Fibroblast of skin of scalp (primary cell): ENCODE results near the gene ARL9. TPM values are rescaled to one million over a fixed set of nuclear protein-coding genes. Genes with fewer than 3 reads are reported as not detected.

Source experiments
- DNase-seq: peaks from one replicate; pipeline ENCODE4 v3.0.0-alpha.2; 2013
- polyA plus RNA-seq, 2 experiments: library from polyadenylated mRNA; unstranded; fragments of 120-200 nt; gene quantifications; one replicate each; pipeline ENCODE4 v1.2.1, GENCODE V29; 2013; ENCODE audit not compliant: insufficient read length in 2 of 2

Gene ARL9
- 0.55 TPM for polyA plus RNA-seq (2013, experiment 1 of 2; ENCODE audit: insufficient read length)
- polyA plus RNA-seq (2013, experiment 2 of 2; ENCODE audit: insufficient read length): 0.70 TPM

GRCh38 chr4:56505269-56506130 is at the start of gene ARL9:
ARL9 (plus strand) TSS chr4:56505791; CDS start chr4:56505863, 72 bp downstream.
- DNase-seq: peak; percentile 67

- peak; percentile 59 for DNase-seq
These were observed 45.5 kb upstream of the ARL9 start for GRCh38 chr4:56460085-56460484.

DNA sequence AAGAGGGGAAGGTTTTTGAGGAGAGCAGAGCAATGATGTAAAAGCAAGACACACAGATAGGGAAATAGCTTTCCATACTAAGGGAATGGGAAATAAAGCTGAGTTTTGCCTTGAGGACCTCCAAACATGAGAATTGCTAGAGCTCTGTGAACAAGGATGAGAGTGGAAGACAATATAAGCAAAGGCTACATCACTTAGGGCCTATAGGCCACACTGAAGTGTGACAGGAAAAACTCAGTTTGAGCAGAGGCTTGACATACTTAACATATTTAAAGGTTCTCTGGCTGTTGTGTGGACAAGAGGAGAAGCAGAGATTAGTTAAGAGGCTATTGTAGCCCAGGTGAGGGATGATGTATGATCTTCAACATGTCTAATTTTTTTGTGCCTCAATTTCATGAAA is 43.4 kb upstream of the ARL9 start:
- no peak for DNase-seq

DNA sequence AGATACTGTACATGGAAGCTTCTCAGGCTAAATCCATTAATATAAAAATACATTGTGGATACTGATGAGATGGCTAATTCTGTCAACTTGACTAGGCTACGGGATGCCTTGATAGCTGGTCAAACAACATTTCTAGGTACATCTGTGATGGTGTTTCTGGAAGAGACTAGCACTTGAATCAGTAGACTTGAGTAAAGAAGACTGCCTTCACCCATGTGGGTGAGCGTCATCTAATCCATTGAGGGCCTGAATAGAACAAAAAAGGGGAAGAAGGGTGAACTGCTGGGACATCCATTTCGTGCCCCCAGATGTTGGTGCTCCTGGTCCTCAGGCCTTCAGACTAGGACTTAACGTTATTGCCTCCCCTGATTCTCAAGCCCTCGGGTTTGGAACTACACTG is 41.9 kb upstream of the ARL9 start:
- no peak for DNase-seq

DNA sequence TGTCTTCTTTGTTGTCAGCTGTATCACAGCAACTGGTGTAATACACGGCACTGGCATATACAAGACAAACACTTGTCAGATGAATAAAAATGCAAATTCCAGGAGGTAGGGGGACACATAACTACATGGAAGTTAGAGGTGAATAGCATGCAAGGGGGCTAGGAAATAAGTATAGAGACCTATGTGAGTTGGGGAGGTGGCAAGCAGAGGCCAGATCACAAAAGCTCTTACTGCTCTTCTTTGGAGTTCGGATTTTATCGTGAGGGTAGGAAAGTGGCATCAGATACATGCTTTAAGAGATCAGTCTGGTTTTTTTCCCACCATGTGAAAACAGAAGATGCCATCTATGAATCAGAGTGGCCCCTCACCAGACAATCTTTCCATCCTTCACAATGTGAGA is 41.0 kb upstream of the ARL9 start:
- no peak for DNase-seq

DNA sequence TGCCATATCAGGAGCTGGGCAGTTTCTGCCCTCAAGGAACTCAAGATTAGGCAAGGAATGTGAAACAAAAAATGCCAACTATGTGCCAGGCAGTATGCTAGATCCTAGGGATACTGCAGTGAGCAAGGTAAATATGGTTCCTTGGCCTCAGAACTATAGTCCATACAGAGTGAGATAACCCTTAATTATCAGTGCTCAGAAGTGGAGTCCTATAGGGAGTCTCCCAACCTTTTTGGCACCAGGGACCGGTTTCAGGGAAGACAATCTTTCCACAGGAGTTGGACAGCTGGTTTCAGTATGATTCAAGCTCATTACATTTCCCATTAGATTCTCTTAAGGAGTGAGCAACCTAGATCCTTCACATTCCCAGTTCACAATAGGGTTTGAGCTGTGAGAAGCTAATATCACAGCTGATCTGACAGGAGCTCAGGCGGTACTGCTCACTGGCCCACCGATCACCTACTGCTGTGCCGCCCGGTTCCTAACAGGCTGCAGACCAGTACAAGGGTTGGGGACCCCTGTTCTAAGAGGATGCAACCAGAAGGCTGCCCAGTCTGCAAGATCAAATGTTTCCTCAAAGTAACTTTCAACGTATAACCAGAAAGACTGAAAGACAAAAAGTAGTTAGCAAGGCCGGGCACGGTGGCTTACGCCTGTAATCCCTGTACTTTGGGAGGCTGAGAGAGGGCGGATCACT is 39.8 kb upstream of the ARL9 start:
- peak; percentile 15 for DNase-seq

- peak; percentile 84 for DNase-seq
These were observed 39.3 kb upstream of the ARL9 start for GRCh38 chr4:56466296-56466761.

- no peak for DNase-seq
These were observed 38.7 kb upstream of the ARL9 start for GRCh38 chr4:56466910-56467283.

- DNase-seq: peak; percentile 89
These were observed 38.1 kb upstream of the ARL9 start, which contains the start of gene SRP72 for GRCh38 chr4:56467284-56468096. SRP72 (plus strand) TSS chr4:56467617; CDS start chr4:56467636, 19 bp downstream.

DNA sequence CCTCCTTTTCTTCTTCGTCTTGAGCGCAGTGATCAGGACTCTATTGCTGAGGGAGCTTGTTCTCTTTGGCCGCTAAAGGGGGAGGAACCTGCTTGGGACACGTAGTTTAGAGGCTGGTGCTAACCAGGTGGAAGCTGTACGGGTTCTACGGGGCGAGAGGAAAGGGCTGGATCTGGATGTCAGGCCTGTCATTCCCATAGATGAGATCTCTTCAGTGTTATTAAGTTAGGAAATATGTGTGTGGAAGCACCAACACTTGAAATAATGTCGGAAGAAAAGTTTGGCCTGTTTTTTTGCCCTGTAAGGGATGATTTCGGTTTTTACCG is 37.5 kb upstream of the ARL9 start:
- no peak for DNase-seq

- no peak for DNase-seq
These were observed 35.9 kb upstream of the ARL9 start for GRCh38 chr4:56469489-56470210.

- DNase-seq: no peak
These were observed 29.7 kb upstream of the ARL9 start for GRCh38 chr4:56475917-56476316.

GRCh38 chr4:56477192-56477702 is 28.3 kb upstream of the ARL9 start:
- no peak for DNase-seq

DNA sequence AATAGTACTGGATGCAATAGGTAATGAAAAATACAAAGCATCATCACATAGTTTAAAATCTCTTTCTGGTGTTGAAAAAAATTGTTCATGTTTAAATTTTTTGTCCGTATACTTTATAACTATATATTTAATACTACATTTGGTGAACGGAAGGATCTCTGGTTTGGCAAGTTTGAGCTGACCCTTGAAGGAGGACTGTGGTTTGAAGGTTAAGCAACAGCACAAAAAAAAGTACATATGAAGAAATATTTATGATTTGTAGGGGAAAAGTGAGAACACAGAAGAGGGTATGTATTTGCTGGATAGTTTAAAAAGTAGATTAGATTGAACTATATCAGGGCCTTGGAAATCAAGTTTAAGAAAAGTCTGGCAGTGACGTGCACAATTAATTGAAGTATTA is 24.9 kb upstream of the ARL9 start:
- no peak for DNase-seq

GRCh38 chr4:56496241-56496640 is 9.3 kb upstream of the ARL9 start:
- no peak for DNase-seq

- no peak for DNase-seq
These were observed 5.5 kb downstream of the ARL9 start for GRCh38 chr4:56511098-56511497.

DNA sequence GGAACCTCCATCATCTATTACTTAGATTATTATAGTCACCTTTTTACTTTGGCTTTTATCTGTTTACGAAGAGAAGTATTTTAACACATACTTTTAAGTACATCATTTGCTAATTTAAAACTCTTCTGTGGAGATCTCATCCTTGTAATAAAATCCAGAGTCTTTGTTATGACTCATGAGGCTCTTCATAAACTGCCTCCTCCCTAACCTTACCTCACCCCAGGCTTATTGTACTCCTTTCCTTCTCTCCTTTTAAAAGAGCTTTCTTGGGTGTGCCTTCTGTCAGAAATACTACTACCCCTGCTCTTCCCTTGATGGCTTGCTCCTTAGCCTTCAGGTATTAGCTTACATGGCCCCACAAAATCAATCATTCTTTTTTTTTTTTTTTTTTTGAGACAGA is 6.6 kb downstream of the ARL9 start:
- DNase-seq: no peak

GRCh38 chr4:56513517-56513916 is 7.9 kb downstream of the ARL9 start:
- DNase-seq: no peak

DNA sequence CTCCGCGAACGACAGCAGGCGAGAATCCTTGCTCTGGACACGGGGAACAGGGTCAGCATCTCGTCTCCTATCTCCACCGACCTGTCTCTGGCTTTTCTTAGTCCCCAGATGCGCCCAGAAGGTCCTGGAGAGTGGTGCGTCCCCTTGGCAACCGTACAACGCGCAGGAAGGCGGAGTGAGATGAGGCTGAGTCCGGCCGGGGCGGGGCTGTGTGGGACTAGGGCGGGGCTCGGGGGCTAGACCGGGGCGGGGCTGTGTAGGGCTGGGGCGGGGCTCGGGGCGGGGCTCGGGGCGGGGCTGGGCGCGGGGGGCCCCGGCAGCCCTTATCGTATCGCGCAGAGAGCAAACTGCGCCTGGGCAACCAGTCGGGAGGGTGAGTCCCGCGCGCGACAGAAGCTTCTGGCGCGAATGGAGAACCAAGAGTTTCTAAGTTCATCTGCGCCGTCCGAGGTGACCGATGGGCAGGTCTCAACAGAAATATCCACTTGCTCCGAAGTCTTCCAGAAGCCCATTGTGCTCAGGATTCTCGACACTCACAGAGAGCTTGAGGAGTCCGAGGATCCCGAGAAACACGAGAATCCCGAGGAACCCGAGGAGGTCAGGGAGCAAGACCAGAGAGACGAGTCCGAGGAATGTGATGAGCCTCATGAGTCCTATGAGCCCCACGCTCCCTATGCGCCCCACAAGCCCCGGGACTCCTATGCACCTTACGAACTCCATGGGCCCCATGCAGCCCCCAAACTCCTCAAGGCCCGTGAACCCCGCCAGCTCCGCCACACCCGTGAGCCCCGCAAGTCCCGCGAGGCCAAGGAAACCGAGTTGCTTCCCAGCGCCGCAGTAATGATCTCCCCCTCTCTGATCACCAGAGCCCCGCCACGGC is 24.9 kb downstream of the ARL9 start:
- DNase-seq: peak; percentile 82

GRCh38 chr4:56531149-56531770 is 25.7 kb downstream of the ARL9 start:
- no peak for DNase-seq
